Activated CD4-positive, alpha-beta memory T cell treated with anti-CD3 and anti-CD28 coated beads for 36 hours (primary cell): Measurements from ENCODE around the gene FGF1. TPM values are rescaled to one million over a fixed set of nuclear protein-coding genes. Genes with fewer than 3 reads are reported as not detected.

Source experiments
- CTCF ChIA-PET: fragments of 350-600 bp; sonication (Branson Sonifier 250); formaldehyde crosslinking; loops from one replicate; lab custom pipeline; 2021; ENCODE audit warnings: antibody characterized with exemption, inconsistent platforms; lab: Charles Lee
- POLR2A ChIA-PET: fragments of 350-600 bp; sonication (Branson Sonifier 250); formaldehyde crosslinking; loops from one replicate; lab custom pipeline; 2021; ENCODE audit warnings: antibody characterized with exemption; lab: Charles Lee
- DNase-seq: peaks from one replicate; pipeline ENCODE4 v3.0.0-alpha.2; 2020
- H3K27ac Mint-ChIP-seq: one replicate; pipeline ENCODE4 v1.8.0; 2021; ENCODE audit warnings: mixed read lengths
- H3K27me3 Mint-ChIP-seq: one replicate; pipeline ENCODE4 v1.8.0; 2021; ENCODE audit warnings: mixed read lengths
- H3K36me3 Mint-ChIP-seq: one replicate; pipeline ENCODE4 v1.8.0; 2021; ENCODE audit warnings: mixed read lengths
- H3K4me1 Mint-ChIP-seq: one replicate; pipeline ENCODE4 v1.8.0; 2021; ENCODE audit warnings: low read depth, mixed read lengths
- H3K4me3 Mint-ChIP-seq: one replicate; pipeline ENCODE4 v1.8.0; 2021; ENCODE audit warnings: mild to moderate bottlenecking, mixed read lengths
- H3K9me3 Mint-ChIP-seq: one replicate; pipeline ENCODE4 v1.8.0; 2021; ENCODE audit warnings: mixed read lengths
- intact Hi-C: fragments of 100-400 bp; cut with micrococcal nuclease; formaldehyde crosslinking; loops from one replicate; pipeline ENCODE4 v1.15.1; 2023
- total RNA-seq, 2 experiments: library from RNA; stranded (reverse); gene quantifications; one replicate each; pipeline ENCODE4 v1.2.3, GENCODE V29; 2021

The FGF1 gene
- total RNA-seq, 2 experiments from 2014 or later = not detected

GRCh38 chr5:142618130-142618523 lies 67.8 kb downstream of the FGF1 start:
- no peak overlapping the region for H3K4me3 Mint-ChIP-seq
- peak; percentile 73 for DNase-seq
- CTCF ChIA-PET = interaction anchor here (1.2 to 1.8 kb wide), 4 partner anchors 27 to 95 kb away, joined by 3 to 12 read pairs (median 5); no protein-coding TSS in a partner anchor

GRCh38 chr5:142617416-142618129 lies 68.3 kb downstream of the FGF1 start:
- Mint-ChIP-seq H3K27me3 (peaks cover 9% of the 10 kb centered on the region), H3K27ac (no peak overlapping the region), H3K4me3 (no peak overlapping the region), H3K9me3 (no peaks in the 10 kb centered on the region), H3K4me1 (peaks cover 12% of the 10 kb centered on the region), H3K36me3 (no peaks in the 10 kb centered on the region)
- intact Hi-C loops = loop anchor here (10.0 kb wide), 2 partner anchors 207 to 613 kb away; no protein-coding TSS in a partner anchor
- DNase-seq = peak; percentile 61
- CTCF ChIA-PET = interaction anchor here (1.2 to 1.8 kb wide), 4 partner anchors 28 to 96 kb away, joined by 3 to 12 read pairs (median 5); no protein-coding TSS in a partner anchor
- POLR2A ChIA-PET = no interaction called here

More at GRCh38 chr5:142618130-142618523, 67.8 kb downstream of the FGF1 start:
- Mint-ChIP-seq H3K36me3 (no peaks in the 10 kb centered on the region), H3K27me3 (peaks cover 6% of the 10 kb centered on the region), H3K27ac (no peak overlapping the region), H3K9me3 (no peaks in the 10 kb centered on the region), H3K4me1 (peaks cover 12% of the 10 kb centered on the region)
- intact Hi-C loops = loop anchor here (10.0 kb wide), 2 partner anchors 207 to 613 kb away; no protein-coding TSS in a partner anchor
- POLR2A ChIA-PET = no interaction called here

- Mint-ChIP-seq H3K4me3 (no peak overlapping the region), H3K27ac (no peak overlapping the region), H3K4me1 (peaks cover 12% of the 10 kb centered on the region), H3K27me3 (peaks cover 13% of the 10 kb centered on the region), H3K36me3 (no peaks in the 10 kb centered on the region), H3K9me3 (no peaks in the 10 kb centered on the region)
- CTCF ChIA-PET = interaction anchor here (1.5 to 2.5 kb wide), 2 partner anchors 40 to 83 kb away, joined by 6 to 20 read pairs; no protein-coding TSS in a partner anchor
- intact Hi-C loops = loop anchor here (10.0 kb wide), 2 partner anchors 209 to 611 kb away; no protein-coding TSS in a partner anchor
- POLR2A ChIA-PET = interaction anchor here (0.5 kb wide), 1 partner anchor 93 kb away, joined by 3 read pairs; no protein-coding TSS in a partner anchor
- no peak for DNase-seq
Observed at GRCh38 chr5:142615948-142616347, 69.9 kb downstream of the FGF1 start.

GRCh38 chr5:142614054-142614453 lies 71.8 kb downstream of the FGF1 start:
- no peak for DNase-seq
- CTCF ChIA-PET = interaction anchor here (1.3 to 2.5 kb wide), 3 partner anchors 16 to 85 kb away, joined by 3 to 20 read pairs (median 3); no protein-coding TSS in a partner anchor
- Mint-ChIP-seq H3K4me3 (no peak overlapping the region), H3K27ac (no peak overlapping the region), H3K36me3 (no peaks in the 10 kb centered on the region), H3K4me1 (peaks cover 12% of the 10 kb centered on the region), H3K9me3 (no peaks in the 10 kb centered on the region), H3K27me3 (peaks cover 15% of the 10 kb centered on the region)
- intact Hi-C loops = loop anchor here (5.0 to 10.0 kb wide), 3 partner anchors 98 to 609 kb away; no protein-coding TSS in a partner anchor
- POLR2A ChIA-PET = no interaction called here

GRCh38 chr5:142613271-142613671 lies 72.6 kb downstream of the FGF1 start:
- H3K27ac Mint-ChIP-seq = no peak overlapping the region
- peaks cover 15% of the 10 kb centered on the region for H3K27me3 Mint-ChIP-seq
- no peak overlapping the region for H3K4me3 Mint-ChIP-seq
- H3K4me1 Mint-ChIP-seq = peaks cover 11% of the 10 kb centered on the region
- DNase-seq = no peak
- POLR2A ChIA-PET = no interaction called here
- H3K36me3 Mint-ChIP-seq = no peaks in the 10 kb centered on the region
- CTCF ChIA-PET = interaction anchor here (1.5 kb wide), 1 partner anchor 42 kb away, joined by 3 read pairs; no protein-coding TSS in a partner anchor
- H3K9me3 Mint-ChIP-seq = no peaks in the 10 kb centered on the region
- intact Hi-C loops = loop anchor here (5.0 to 10.0 kb wide), 3 partner anchors 99 to 608 kb away; no protein-coding TSS in a partner anchor

GRCh38 chr5:142612494-142613270 lies 73.2 kb downstream of the FGF1 start:
- H3K9me3 Mint-ChIP-seq = no peaks in the 10 kb centered on the region
- H3K27me3 Mint-ChIP-seq = peaks cover 15% of the 10 kb centered on the region
- no peak overlapping the region for H3K27ac Mint-ChIP-seq
- ChIA-PET POLR2A (no interaction called here), CTCF (interaction anchor here (1.0 to 7.8 kb wide), 6 partner anchors 15 to 276 kb away, joined by 3 to 104 read pairs (median 4); no protein-coding TSS in a partner anchor)
- no peaks in the 10 kb centered on the region for H3K36me3 Mint-ChIP-seq
- DNase-seq = no peak
- intact Hi-C loops = loop anchor here (5.0 to 10.0 kb wide), 3 partner anchors 100 to 608 kb away; no protein-coding TSS in a partner anchor
- H3K4me1 Mint-ChIP-seq = peaks cover 5% of the 10 kb centered on the region
- H3K4me3 Mint-ChIP-seq = no peak overlapping the region

GRCh38 chr5:142611154-142611553 lies 74.7 kb downstream of the FGF1 start:
- ChIA-PET CTCF (interaction anchor here (0.7 to 7.8 kb wide), 11 partner anchors 11 to 451 kb away, joined by 3 to 104 read pairs (median 4); no protein-coding TSS in a partner anchor), POLR2A (no interaction called here)
- Mint-ChIP-seq H3K36me3 (no peaks in the 10 kb centered on the region), H3K4me1 (no peaks in the 10 kb centered on the region), H3K4me3 (no peak overlapping the region), H3K27me3 (peaks cover 15% of the 10 kb centered on the region), H3K27ac (no peak overlapping the region), H3K9me3 (no peaks in the 10 kb centered on the region)
- intact Hi-C loops = loop anchor here (1.0 to 10.0 kb wide), 5 partner anchors 44 to 606 kb away; no protein-coding TSS in a partner anchor
- peak; percentile 85 for DNase-seq

GRCh38 chr5:142610176-142611001 lies 75.5 kb downstream of the FGF1 start:
- DNase-seq = no peak
- no peak overlapping the region for H3K4me3 Mint-ChIP-seq
- no peaks in the 10 kb centered on the region for H3K36me3 Mint-ChIP-seq
- no peaks in the 10 kb centered on the region for H3K9me3 Mint-ChIP-seq
- ChIA-PET CTCF (interaction anchor here (0.6 to 7.8 kb wide), 13 partner anchors 11 to 450 kb away, joined by 3 to 104 read pairs (median 4); no protein-coding TSS in a partner anchor), POLR2A (no interaction called here)
- intact Hi-C loops = loop anchor here (1.0 to 10.0 kb wide), 5 partner anchors 44 to 606 kb away; no protein-coding TSS in a partner anchor
- peaks cover 13% of the 10 kb centered on the region for H3K27me3 Mint-ChIP-seq
- H3K4me1 Mint-ChIP-seq = no peaks in the 10 kb centered on the region
- H3K27ac Mint-ChIP-seq = no peak overlapping the region

- Mint-ChIP-seq H3K4me3 (no peak overlapping the region), H3K27me3 (peaks cover 16% of the 10 kb centered on the region), H3K4me1 (no peaks in the 10 kb centered on the region), H3K9me3 (no peaks in the 10 kb centered on the region), H3K27ac (no peak overlapping the region), H3K36me3 (no peaks in the 10 kb centered on the region)
- POLR2A ChIA-PET = no interaction called here
- DNase-seq = no peak
- CTCF ChIA-PET = interaction anchor here (0.8 to 7.8 kb wide), 6 partner anchors 10 to 918 kb away, joined by 3 to 104 read pairs (median 4); no protein-coding TSS in a partner anchor
- intact Hi-C loops = no loop called here
Observed at GRCh38 chr5:142609142-142609541, 76.7 kb downstream of the FGF1 start.

- ChIA-PET CTCF (interaction anchor here (0.6 to 7.8 kb wide), 5 partner anchors 9 to 280 kb away, joined by 3 to 104 read pairs (median 5); no protein-coding TSS in a partner anchor), POLR2A (no interaction called here)
- H3K27me3 Mint-ChIP-seq = peaks cover 16% of the 10 kb centered on the region
- no peaks in the 10 kb centered on the region for H3K9me3 Mint-ChIP-seq
- no peaks in the 10 kb centered on the region for H3K4me1 Mint-ChIP-seq
- no peak overlapping the region for H3K4me3 Mint-ChIP-seq
- DNase-seq = no peak
- no peaks in the 10 kb centered on the region for H3K36me3 Mint-ChIP-seq
- no peak overlapping the region for H3K27ac Mint-ChIP-seq
- intact Hi-C loops = no loop called here
Observed at GRCh38 chr5:142608081-142608480, 77.8 kb downstream of the FGF1 start.
